Measurements from ENCODE around the gene PCDHA7.
"Not testable (repeated sequence)": the region's sequence is repeated elsewhere in the genome, so short reads cannot be mapped to it uniquely, and the experiment has no call there.

DNA sequence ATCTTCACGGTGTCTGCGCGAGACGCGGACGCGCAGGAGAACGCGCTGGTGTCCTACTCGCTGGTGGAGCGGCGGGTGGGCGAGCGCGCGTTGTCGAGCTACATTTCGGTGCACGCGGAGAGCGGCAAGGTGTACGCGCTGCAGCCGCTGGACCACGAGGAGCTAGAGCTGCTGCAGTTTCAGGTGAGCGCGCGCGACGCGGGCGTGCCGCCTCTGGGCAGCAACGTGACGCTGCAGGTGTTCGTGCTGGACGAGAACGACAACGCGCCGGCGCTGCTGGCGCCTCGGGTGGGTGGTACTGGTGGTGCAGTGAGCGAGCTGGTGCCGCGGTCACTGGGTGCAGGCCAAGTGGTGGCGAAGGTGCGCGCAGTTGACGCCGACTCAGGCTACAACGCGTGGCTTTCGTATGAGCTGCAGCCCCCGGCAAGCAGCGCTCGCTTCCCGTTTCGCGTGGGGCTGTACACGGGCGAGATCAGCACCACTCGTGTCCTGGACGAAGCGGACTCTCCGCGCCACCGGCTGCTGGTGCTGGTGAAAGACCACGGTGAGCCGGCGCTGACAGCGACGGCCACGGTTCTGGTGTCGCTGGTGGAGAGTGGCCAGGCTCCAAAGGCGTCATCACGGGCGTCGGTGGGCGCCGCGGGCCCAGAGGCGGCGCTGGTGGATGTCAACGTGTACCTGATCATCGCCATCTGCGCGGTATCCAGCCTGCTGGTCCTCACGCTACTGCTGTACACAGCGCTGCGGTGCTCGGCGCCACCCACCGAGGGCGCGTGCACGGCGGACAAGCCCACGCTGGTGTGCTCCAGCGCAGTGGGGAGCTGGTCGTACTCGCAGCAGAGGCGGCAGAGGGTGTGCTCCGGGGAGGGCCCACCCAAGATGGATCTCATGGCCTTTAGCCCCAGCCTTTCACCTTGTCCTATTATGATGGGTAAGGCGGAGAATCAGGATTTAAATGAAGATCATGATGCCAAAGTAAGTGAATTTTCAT lies 4.3 kb upstream of the PCDHA7 start:
- TF ChIP-seq EP300 (IDR thresholded peaks at IDR 0.05) = not testable (repeated sequence)
- TF ChIP-seq, protein P1, sequence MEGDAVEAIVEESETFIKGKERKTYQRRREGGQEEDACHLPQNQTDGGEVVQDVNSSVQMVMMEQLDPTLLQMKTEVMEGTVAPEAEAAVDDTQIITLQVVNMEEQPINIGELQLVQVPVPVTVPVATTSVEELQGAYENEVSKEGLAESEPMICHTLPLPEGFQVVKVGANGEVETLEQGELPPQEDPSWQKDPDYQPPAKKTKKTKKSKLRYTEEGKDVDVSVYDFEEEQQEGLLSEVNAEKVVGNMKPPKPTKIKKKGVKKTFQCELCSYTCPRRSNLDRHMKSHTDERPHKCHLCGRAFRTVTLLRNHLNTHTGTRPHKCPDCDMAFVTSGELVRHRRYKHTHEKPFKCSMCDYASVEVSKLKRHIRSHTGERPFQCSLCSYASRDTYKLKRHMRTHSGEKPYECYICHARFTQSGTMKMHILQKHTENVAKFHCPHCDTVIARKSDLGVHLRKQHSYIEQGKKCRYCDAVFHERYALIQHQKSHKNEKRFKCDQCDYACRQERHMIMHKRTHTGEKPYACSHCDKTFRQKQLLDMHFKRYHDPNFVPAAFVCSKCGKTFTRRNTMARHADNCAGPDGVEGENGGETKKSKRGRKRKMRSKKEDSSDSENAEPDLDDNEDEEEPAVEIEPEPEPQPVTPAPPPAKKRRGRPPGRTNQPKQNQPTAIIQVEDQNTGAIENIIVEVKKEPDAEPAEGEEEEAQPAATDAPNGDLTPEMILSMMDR (IDR thresholded peaks at IDR 0.05) = not testable (repeated sequence)
